Memory B cell (primary cell): ENCODE measurements around the gene SLC9A9.

Experiments
- ATAC-seq: fragments of 150-1000 bp; cut with Tn5 transposase; 2 replicates; pipeline ENCODE4 v1.10.0; 2021; ENCODE audit warnings: low read depth, mild to moderate bottlenecking, moderate library complexity
- DNase-seq, 2 donors: peaks; one replicate each; pipeline ENCODE4 v3.0.0; 2022; ENCODE audit warnings: low spot score in 2 of 2
- H3K27ac Mint-ChIP-seq: one replicate; pipeline ENCODE4 v1.8.0; 2022; ENCODE audit warnings: mild to moderate bottlenecking, moderate library complexity, mixed read lengths
- H3K27me3 Mint-ChIP-seq: one replicate; pipeline ENCODE4 v1.8.0; 2022; ENCODE audit warnings: mixed read lengths
- H3K36me3 Mint-ChIP-seq: one replicate; pipeline ENCODE4 v1.8.0; 2022; ENCODE audit warnings: mild to moderate bottlenecking, mixed read lengths
- H3K4me1 Mint-ChIP-seq: one replicate; pipeline ENCODE4 v1.8.0; 2022; ENCODE audit warnings: mixed read lengths
- H3K4me3 Mint-ChIP-seq: one replicate; pipeline ENCODE4 v1.8.0; 2022; ENCODE audit warnings: mild to moderate bottlenecking, moderate library complexity, mixed read lengths
- H3K9me3 Mint-ChIP-seq: one replicate; pipeline ENCODE4 v1.8.0; 2022; ENCODE audit warnings: mixed read lengths

The SLC9A9 gene

GRCh38 chr3:143237077-143237627, 611.1 kb downstream of the SLC9A9 start:
- DNase-seq, result no peak
- no peak overlapping the region for H3K4me3 Mint-ChIP-seq

GRCh38 chr3:143236226-143236964, 611.9 kb downstream of the SLC9A9 start:
- ATAC-seq, result peak; percentile 80

More at GRCh38 chr3:143237077-143237627, 611.1 kb downstream of the SLC9A9 start:
- no peaks in the 10 kb centered on the region for H3K36me3 Mint-ChIP-seq
- H3K27ac Mint-ChIP-seq, result no peak overlapping the region
- peaks cover 3% of the 10 kb centered on the region for H3K4me1 Mint-ChIP-seq
- no peaks in the 10 kb centered on the region for H3K9me3 Mint-ChIP-seq
- H3K27me3 Mint-ChIP-seq, result no peaks in the 10 kb centered on the region
- ATAC-seq, result no peak

DNA sequence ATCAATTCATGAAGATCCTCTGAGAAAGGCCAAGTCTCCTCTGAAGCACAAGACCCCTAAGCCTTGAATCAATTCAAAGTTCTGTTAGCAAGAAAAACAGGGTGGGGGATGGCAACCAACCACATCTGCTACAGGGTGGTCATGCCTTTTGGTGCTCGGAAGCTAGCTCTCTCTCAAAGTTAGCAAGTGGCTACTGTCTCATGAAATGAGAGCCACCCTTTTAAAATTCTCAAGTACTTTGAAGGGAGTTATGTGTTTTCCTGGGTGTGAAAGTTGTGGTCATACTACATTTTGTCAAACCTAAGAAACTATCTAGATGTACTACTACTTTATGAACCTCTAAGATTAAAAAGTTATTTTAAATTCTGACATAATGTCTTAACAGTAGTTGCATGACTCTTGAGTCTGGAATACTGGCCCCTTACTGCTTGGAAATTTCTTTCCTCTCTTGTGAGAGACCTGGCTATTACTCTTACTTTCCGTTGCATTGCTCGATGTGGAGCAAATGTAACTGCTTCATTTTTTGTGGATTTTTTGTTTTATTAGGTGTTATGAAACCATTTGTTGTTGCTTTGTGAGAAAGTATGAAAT, 612.6 kb downstream of the SLC9A9 start:
- Mint-ChIP-seq H3K4me1 (peaks cover 3% of the 10 kb centered on the region), H3K36me3 (no peaks in the 10 kb centered on the region), H3K27me3 (no peaks in the 10 kb centered on the region), H3K4me3 (no peak overlapping the region), H3K9me3 (no peaks in the 10 kb centered on the region), H3K27ac (no peak overlapping the region)
- no peak for ATAC-seq
- DNase-seq, result no peak

More at GRCh38 chr3:143236226-143236964, 611.9 kb downstream of the SLC9A9 start:
- no peak overlapping the region for H3K27ac Mint-ChIP-seq
- H3K4me3 Mint-ChIP-seq, result peak overlapping the region; percentile 6
- H3K9me3 Mint-ChIP-seq, result no peaks in the 10 kb centered on the region
- H3K36me3 Mint-ChIP-seq, result no peaks in the 10 kb centered on the region
- H3K4me1 Mint-ChIP-seq, result peaks cover 3% of the 10 kb centered on the region
- H3K27me3 Mint-ChIP-seq, result no peaks in the 10 kb centered on the region
- no peak for DNase-seq

GRCh38 chr3:143234526-143234925, 613.7 kb downstream of the SLC9A9 start:
- Mint-ChIP-seq H3K27me3 (no peaks in the 10 kb centered on the region), H3K27ac (no peak overlapping the region), H3K4me3 (no peak overlapping the region), H3K4me1 (peaks cover 3% of the 10 kb centered on the region), H3K36me3 (no peaks in the 10 kb centered on the region), H3K9me3 (no peaks in the 10 kb centered on the region)
- no peak for DNase-seq
- no peak for ATAC-seq

DNA sequence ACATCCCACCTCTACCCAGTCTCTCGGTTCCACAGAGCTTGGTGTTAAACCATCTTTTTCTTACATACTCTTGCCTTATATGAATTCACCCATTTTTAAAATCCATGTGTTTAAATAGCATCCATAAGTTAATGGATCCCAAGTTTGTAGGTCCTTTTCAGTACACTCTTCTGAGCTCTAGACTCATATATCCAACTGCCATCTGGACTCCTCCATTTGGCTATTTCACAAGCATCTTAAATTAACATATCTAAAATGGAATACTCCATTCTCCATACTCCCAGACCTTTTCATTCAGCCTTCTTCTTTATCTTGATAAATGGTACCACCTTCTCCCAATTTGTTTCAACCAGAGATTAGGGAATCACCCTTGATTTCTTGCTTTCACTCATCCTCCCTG, 615.3 kb downstream of the SLC9A9 start:
- H3K4me3 Mint-ChIP-seq, result no peak overlapping the region
- H3K27ac Mint-ChIP-seq, result no peak overlapping the region
- ATAC-seq (no peak), DNase-seq (no peak)
- H3K9me3 Mint-ChIP-seq, result no peaks in the 10 kb centered on the region
- H3K27me3 Mint-ChIP-seq, result no peaks in the 10 kb centered on the region
- H3K36me3 Mint-ChIP-seq, result no peaks in the 10 kb centered on the region
- peaks cover 3% of the 10 kb centered on the region for H3K4me1 Mint-ChIP-seq

- no peak overlapping the region for H3K4me3 Mint-ChIP-seq
- H3K27ac Mint-ChIP-seq, result no peak overlapping the region
- H3K36me3 Mint-ChIP-seq, result no peaks in the 10 kb centered on the region
- H3K9me3 Mint-ChIP-seq, result no peaks in the 10 kb centered on the region
- H3K27me3 Mint-ChIP-seq, result no peaks in the 10 kb centered on the region
- ATAC-seq (no peak), DNase-seq (no peak)
- H3K4me1 Mint-ChIP-seq, result no peaks in the 10 kb centered on the region
These were observed 619.9 kb downstream of the SLC9A9 start for GRCh38 chr3:143228405-143228804.

GRCh38 chr3:143226678-143227291, 621.5 kb downstream of the SLC9A9 start:
- no peak overlapping the region for H3K27ac Mint-ChIP-seq
- ATAC-seq (no peak), DNase-seq (no peak)
- no peaks in the 10 kb centered on the region for H3K27me3 Mint-ChIP-seq
- H3K36me3 Mint-ChIP-seq, result no peaks in the 10 kb centered on the region
- H3K4me1 Mint-ChIP-seq, result no peaks in the 10 kb centered on the region
- H3K4me3 Mint-ChIP-seq, result no peak overlapping the region
- H3K9me3 Mint-ChIP-seq, result no peaks in the 10 kb centered on the region

GRCh38 chr3:143224716-143225115, 623.6 kb downstream of the SLC9A9 start:
- no peaks in the 10 kb centered on the region for H3K9me3 Mint-ChIP-seq
- no peaks in the 10 kb centered on the region for H3K27me3 Mint-ChIP-seq
- H3K36me3 Mint-ChIP-seq, result no peaks in the 10 kb centered on the region
- DNase-seq (no peak), ATAC-seq (no peak)
- H3K4me3 Mint-ChIP-seq, result no peak overlapping the region
- peaks cover 5% of the 10 kb centered on the region for H3K4me1 Mint-ChIP-seq
- H3K27ac Mint-ChIP-seq, result no peak overlapping the region

DNA sequence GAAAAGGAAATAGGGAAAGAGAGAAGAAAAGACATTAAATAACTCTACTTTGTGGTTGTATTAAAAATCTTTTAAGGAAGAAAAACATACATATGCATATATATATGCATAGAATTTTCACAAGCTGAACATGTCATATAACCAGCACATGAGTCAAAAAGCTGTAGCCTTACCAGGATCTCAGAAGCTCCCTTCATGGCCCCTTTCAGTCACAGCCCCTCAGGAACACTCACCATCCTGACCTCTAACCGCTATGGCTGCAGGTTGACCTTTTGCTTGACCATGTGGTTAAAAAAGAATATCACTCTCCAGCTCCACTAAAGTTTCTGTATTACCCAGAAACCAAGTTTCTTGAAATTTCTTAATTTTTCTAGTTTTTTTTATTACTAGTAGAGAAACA, 625.3 kb downstream of the SLC9A9 start:
- H3K27me3 Mint-ChIP-seq, result no peaks in the 10 kb centered on the region
- H3K4me1 Mint-ChIP-seq, result peaks cover 12% of the 10 kb centered on the region
- no peaks in the 10 kb centered on the region for H3K9me3 Mint-ChIP-seq
- no peak overlapping the region for H3K4me3 Mint-ChIP-seq
- H3K27ac Mint-ChIP-seq, result no peak overlapping the region
- no peaks in the 10 kb centered on the region for H3K36me3 Mint-ChIP-seq
- DNase-seq (no peak), ATAC-seq (no peak)

DNA sequence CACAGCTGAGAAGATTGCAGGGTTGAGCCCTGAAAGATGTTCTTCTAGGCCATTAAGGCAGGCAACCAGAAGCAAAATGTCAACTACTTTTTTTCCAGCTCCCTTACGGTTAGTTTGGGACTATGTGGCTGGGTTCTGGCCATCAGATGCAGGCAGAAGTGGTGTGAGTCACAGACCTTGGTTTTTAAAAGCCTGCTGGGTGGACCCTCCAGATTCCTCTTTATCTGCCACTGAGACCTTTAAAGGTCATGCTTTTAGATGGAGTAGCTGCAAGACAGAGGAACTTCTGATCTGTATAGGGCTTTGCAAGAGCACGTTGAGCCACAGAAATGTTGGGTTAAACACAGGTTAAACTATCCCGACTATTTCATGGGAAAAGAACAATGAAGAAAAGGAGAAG, 625.8 kb downstream of the SLC9A9 start:
- Mint-ChIP-seq H3K9me3 (no peaks in the 10 kb centered on the region), H3K27me3 (no peaks in the 10 kb centered on the region), H3K4me3 (no peak overlapping the region), H3K27ac (no peak overlapping the region), H3K36me3 (no peaks in the 10 kb centered on the region), H3K4me1 (peaks cover 12% of the 10 kb centered on the region)
- ATAC-seq (no peak), DNase-seq (no peak)

DNA sequence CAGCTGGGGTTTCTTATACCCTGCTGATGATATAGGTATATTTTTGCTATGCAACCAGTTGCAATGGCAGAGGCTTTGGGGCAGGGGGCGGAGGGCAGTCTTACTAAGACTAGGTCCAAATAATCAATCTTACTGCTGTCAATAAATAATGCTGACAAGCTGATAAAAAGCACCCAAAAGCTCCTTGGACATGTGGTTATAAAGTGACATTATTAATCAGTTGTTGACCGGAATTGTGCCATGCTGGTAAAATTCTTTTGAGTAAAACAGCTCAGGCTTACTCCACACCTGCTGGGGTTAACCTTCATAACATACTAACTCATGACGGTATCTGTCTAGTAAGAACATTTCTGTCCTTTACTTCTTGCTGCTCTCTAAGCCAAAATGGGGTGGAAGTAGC, 626.8 kb downstream of the SLC9A9 start:
- ATAC-seq (no peak), DNase-seq (no peak)
- H3K4me1 Mint-ChIP-seq, result peaks cover 17% of the 10 kb centered on the region
- H3K27me3 Mint-ChIP-seq, result no peaks in the 10 kb centered on the region
- no peaks in the 10 kb centered on the region for H3K9me3 Mint-ChIP-seq
- no peaks in the 10 kb centered on the region for H3K36me3 Mint-ChIP-seq
- H3K4me3 Mint-ChIP-seq, result no peak overlapping the region
- peak overlapping the region; percentile 25 for H3K27ac Mint-ChIP-seq

- Mint-ChIP-seq H3K4me1 (peaks cover 18% of the 10 kb centered on the region), H3K9me3 (no peaks in the 10 kb centered on the region), H3K27ac (peak overlapping the region; percentile 63), H3K4me3 (no peak overlapping the region), H3K36me3 (no peaks in the 10 kb centered on the region), H3K27me3 (no peaks in the 10 kb centered on the region)
- DNase-seq (no peak), ATAC-seq (no peak)
These were observed 627.5 kb downstream of the SLC9A9 start for GRCh38 chr3:143220741-143221140.

DNA sequence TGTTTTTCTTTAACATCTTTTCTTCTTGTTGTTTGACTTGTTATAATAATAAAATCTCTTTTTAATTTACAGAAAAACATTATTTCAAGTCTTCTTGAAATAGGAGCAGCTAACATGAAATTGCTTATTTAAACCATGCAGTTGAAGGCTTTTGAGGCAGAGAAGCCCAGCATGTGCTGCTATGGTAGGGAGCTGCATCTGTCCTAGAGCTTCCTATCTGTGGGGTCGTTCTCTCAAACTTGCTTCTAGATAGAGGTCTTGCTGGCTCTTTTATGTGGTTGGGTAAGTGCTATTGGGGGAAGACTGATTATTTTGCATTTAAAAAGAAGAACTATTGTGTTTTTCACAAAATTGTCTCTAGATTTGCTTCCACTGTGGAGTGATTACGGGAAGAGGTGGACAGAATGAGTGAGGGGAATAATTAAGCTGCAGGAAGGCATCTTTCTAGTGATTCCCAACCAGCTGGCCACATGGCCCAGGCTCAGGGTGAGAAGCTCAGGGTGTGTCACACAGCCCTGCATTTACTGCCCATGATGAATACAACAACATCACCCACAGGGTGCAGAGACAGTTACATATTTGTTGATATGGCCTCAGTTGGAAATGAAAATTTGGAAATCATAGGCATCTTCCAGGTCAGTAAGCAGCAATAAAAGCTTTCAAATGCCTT, 630.0 kb downstream of the SLC9A9 start:
- no peak overlapping the region for H3K27ac Mint-ChIP-seq
- ATAC-seq, result no peak
- no peaks in the 10 kb centered on the region for H3K36me3 Mint-ChIP-seq
- no peak for DNase-seq
- no peak overlapping the region for H3K4me3 Mint-ChIP-seq
- H3K4me1 Mint-ChIP-seq, result peaks cover 18% of the 10 kb centered on the region
- H3K27me3 Mint-ChIP-seq, result no peaks in the 10 kb centered on the region
- no peaks in the 10 kb centered on the region for H3K9me3 Mint-ChIP-seq

GRCh38 chr3:143217283-143217682, 631.0 kb downstream of the SLC9A9 start:
- Mint-ChIP-seq H3K4me3 (no peak overlapping the region), H3K4me1 (peaks cover 18% of the 10 kb centered on the region), H3K27me3 (no peaks in the 10 kb centered on the region), H3K9me3 (no peaks in the 10 kb centered on the region), H3K27ac (no peak overlapping the region), H3K36me3 (no peaks in the 10 kb centered on the region)
- no peak for ATAC-seq
- DNase-seq, result no peak
